H1 (cell line): ENCODE measurements around the gene MCC. TPM values are rescaled to one million over a fixed set of nuclear protein-coding genes. Genes with fewer than 3 reads are reported as not detected.

ENCODE experiments used
- ASH2L ChIP-seq: fragments of 200-600, 300-600 bp; sonication (generic); IDR thresholded peaks from one replicate; pipeline ENCODE4 v1.7.1; 2017; ENCODE audit warnings: low read length
- CBX8 ChIP-seq: fragments of 300-800, 300-1000 bp; sonication (generic); IDR thresholded peaks from 2 replicates; pipeline ENCODE4 v1.7.1; 2016; ENCODE audit warnings: low read depth, low read length, borderline replicate concordance
- CHD2 ChIP-seq: IDR thresholded peaks from 2 replicates; pipeline ENCODE4 v1.6.1; 2012; ENCODE audit warnings: low read length, improper control_type of control experiment
- CHD7 ChIP-seq: fragments of 300-600 bp; sonication (generic); IDR thresholded peaks from 2 replicates; pipeline ENCODE4 v1.7.1; 2012; ENCODE audit warnings: low read length, moderate library complexity, mild to moderate bottlenecking, inconsistent platforms; ENCODE audit not compliant: insufficient replicate concordance
- EP300 ChIP-seq, 2 experiments: IDR thresholded peaks; 1 replicate in 1 of 2; 2 replicates in 1 of 2; pipeline ENCODE4 v1.6.1; 2011 to 2012; ENCODE audit warnings: low read depth in 2 of 2, low read length in 2 of 2, mild to moderate bottlenecking in 2 of 2, borderline replicate concordance in 1 of 2, inconsistent platforms in 1 of 2, moderate library complexity in 1 of 2
- JUND ChIP-seq: IDR thresholded peaks from 2 replicates; pipeline ENCODE4 v1.6.1; 2011; ENCODE audit warnings: mild to moderate bottlenecking, improper control_type of control experiment, low read length
- SP1 ChIP-seq: IDR thresholded peaks from 2 replicates; pipeline ENCODE4 v1.6.1; 2011; ENCODE audit warnings: low read depth, low read length
- USF2 ChIP-seq: IDR thresholded peaks from 2 replicates; pipeline ENCODE4 v1.6.1; 2011; ENCODE audit warnings: low read length, improper control_type of control experiment
- YY1 ChIP-seq: IDR thresholded peaks from 2 replicates; pipeline ENCODE4 v1.6.1; 2011; ENCODE audit warnings: low read depth, mild to moderate bottlenecking, low read length
- polyA plus RNA-seq, 7 experiments: library from polyadenylated mRNA; depleted of rRNA in 3 of 7; stranded (reverse) in 5 of 7; unstranded in 2 of 7; fragments of >200 nt in 5 of 7; fragments of 200-250 nt in 2 of 7; gene quantifications; 1 replicate in 5 of 7; 2 replicates in 1 of 7; 4 replicates in 1 of 7; pipeline versions ENCODE4 v1.2.1 to v1.2.3, GENCODE V29; 2011 to 2013; ENCODE audit warnings: missing spikeins in 2 of 7, mixed read lengths in 2 of 7
- total RNA-seq: library from RNA; stranded (reverse); fragmentation: NEBNext Ultra II Directional; extraction: Animal tissue kit (Norgen Biotek cat#: 25700); gene quantifications from 2 replicates; pipeline ENCODE4 v1.2.1, GENCODE V29; 2021

MCC gene
- total and polyA plus RNA-seq, 2 of the 8 experiments (the other 6 are each of a cell fraction or from before 2014, with no cell fraction given) = 2.6 to 18.3 TPM

GRCh38 chr5:113513384-113514288 lies 25.4 kb upstream of the MCC start, which contains the start of gene YTHDC2 (continued):
- no peak for TF ChIP-seq CHD7
- TF ChIP-seq CHD2 = no peak
- TF ChIP-seq SP1 = no peak
- peak; percentile 93 for TF ChIP-seq YY1
- peak; percentile 45; the same call in 1 of the 2 replicates for TF ChIP-seq USF2
- TF ChIP-seq JUND = peak; percentile 96
- no peak for TF ChIP-seq EP300 (IDR thresholded peaks at IDR 0.05; ENCODE audit: borderline replicate concordance in 1 of 2, low read depth in 2 of 2, low read length in 2 of 2)
- no peak for TF ChIP-seq CBX8
- TF ChIP-seq ASH2L = peak; percentile 87
